ENCODE results near the gene CAVIN2.
"Not testable (repeated sequence)": the region's sequence is repeated elsewhere in the genome, so short reads cannot be mapped to it uniquely, and the experiment has no call there.

CAVIN2 gene

GRCh38 chr2:191786694-191787093 lies 60.2 kb downstream of the CAVIN2 start:
- H3K27me3 ChIP-seq (ENCODE audit: control insufficient read depth, insufficient read depth, low read length): no peaks in the 10 kb centered on the region
- no peak overlapping the region for H3K4me2 ChIP-seq (ENCODE audit: low read length)
- no peak overlapping the region for H2AFZ ChIP-seq
- TF ChIP-seq CTCF (IDR thresholded peaks at IDR 0.05): no peak
- H3K79me2 ChIP-seq: no peaks in the 10 kb centered on the region
- H3K9ac ChIP-seq: no peak overlapping the region
- H3K4me1 ChIP-seq: no peaks in the 10 kb centered on the region
- no peak overlapping the region for H3K27ac ChIP-seq
- H3K9me3 ChIP-seq (ENCODE audit: control insufficient read depth, low read length): no peaks in the 10 kb centered on the region
- no peaks in the 10 kb centered on the region for H3K36me3 ChIP-seq (ENCODE audit: control insufficient read depth, insufficient read depth, low read length)
- H3K4me3 ChIP-seq (ENCODE audit: low read depth, low read length): no peak overlapping the region

DNA sequence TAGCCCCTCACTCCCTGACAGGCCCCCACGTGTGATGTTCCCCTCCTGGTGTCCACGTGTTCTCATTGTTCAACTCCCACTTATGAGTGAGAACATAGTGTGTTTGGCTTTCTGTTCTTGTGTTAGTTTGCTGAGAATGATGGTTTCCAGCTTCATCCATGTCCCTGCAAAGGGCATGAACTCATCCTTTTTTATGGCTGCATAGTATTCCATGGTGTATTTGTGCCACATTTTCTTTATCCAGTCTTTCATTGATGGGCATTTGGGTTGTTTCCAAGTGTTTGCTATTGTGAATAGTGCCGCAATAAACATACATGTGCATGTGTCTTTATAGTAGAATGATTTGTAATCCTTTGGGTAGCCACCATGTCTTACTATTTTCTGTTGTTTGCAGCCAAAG lies 61.2 kb downstream of the CAVIN2 start:
- not testable (repeated sequence) for H3K27me3 ChIP-seq (ENCODE audit: control insufficient read depth, insufficient read depth, low read length); H3K36me3 ChIP-seq (ENCODE audit: control insufficient read depth, insufficient read depth, low read length); H3K4me2 ChIP-seq (ENCODE audit: low read length); H3K9me3 ChIP-seq (ENCODE audit: control insufficient read depth, low read length); H3K9ac ChIP-seq; H3K4me1 ChIP-seq; H3K27ac ChIP-seq; H3K4me3 ChIP-seq (ENCODE audit: low read depth, low read length); H2AFZ ChIP-seq; H3K79me2 ChIP-seq

All from parathyroid adenoma (tissue), 2 donors.